Right cardiac atrium (tissue), 5 donors: ENCODE results near the gene LCE1C. TPM values are rescaled to one million over a fixed set of nuclear protein-coding genes. Genes with fewer than 3 reads are reported as not detected.

Experiments used
- ATAC-seq, 2 donors: fragments of 200-7000 bp; cut with Tn5 transposase; one replicate each; pipeline versions ENCODE4 v1.8.0 to v1.9.1; 2020; ENCODE audit warnings: moderate library complexity in 2 of 2, mild to moderate bottlenecking in 1 of 2
- DNase-seq, 3 donors: peaks; one replicate each; pipeline ENCODE4 v3.0.0-alpha.2; 2020
- H3K27ac ChIP-seq: one replicate; pipeline ENCODE4 v1.5.1; 2013; ENCODE audit warnings: mild to moderate bottlenecking, low read length, control low read depth, moderate library complexity
- H3K27me3 ChIP-seq: one replicate; pipeline ENCODE4 v1.6.1; 2013; ENCODE audit not compliant: control insufficient read depth, insufficient read depth
- H3K4me1 ChIP-seq: one replicate; pipeline ENCODE4 v1.6.1; 2013; ENCODE audit warnings: low read length; ENCODE audit not compliant: control insufficient read depth, insufficient read depth
- H3K4me3 ChIP-seq: one replicate; pipeline ENCODE4 v1.5.1; 2013; ENCODE audit warnings: low read length, control low read depth
- H3K9me3 ChIP-seq: one replicate; pipeline ENCODE4 v1.6.1; 2013; ENCODE audit warnings: low read length; ENCODE audit not compliant: control insufficient read depth
- WGBS: extraction: QIAGEN DNeasy Blood & Tissue Kit; methylation state at CpG from one replicate; pipeline ENCODE4 v1.1.7; 2013; 5-methylcytosine and 5-hydroxymethylcytosine counted together
- intact Hi-C, 4 donors: fragments of 100-400 bp; cut with DNase I; formaldehyde crosslinking; loops; one replicate each; pipeline versions ENCODE4 v1.11.0 to v1.14.0; 2022 to 2023
- long read RNA-seq, 4 donors: library from polyadenylated mRNA; unstranded; transcript quantifications; one replicate each; pipeline ENCODE4 v2.0.0, GENCODE V29; 2020 to 2021
- polyA plus RNA-seq: library from polyadenylated mRNA; stranded (reverse); fragments of 200-250 nt; gene quantifications from one replicate; pipeline ENCODE4 v1.2.3, GENCODE V29; 2013
- total RNA-seq, 4 donors: library from RNA; stranded (reverse); fragmentation: NEBNext Ultra II Directional; extraction: Animal tissue kit (Norgen Biotek cat#: 25700); gene quantifications; one replicate each; pipeline ENCODE4 v1.2.1, GENCODE V29; 2021
- donor health status: healthy with polysubstance abuse.
- donor health status: DM: no; HTN: yes; CAD: no.
- donor health status: DM: no; HTN: no; CAD: no.
- donor health status: DM: no; HTN: yes; CAD: no; lungs with severe emphysema.
- donor health status: DM: yes; HTN: yes; CAD: no.

The LCE1C gene
- total RNA-seq = not detected
- polyA plus RNA-seq = not detected
- long read RNA-seq, donor 1 = 0 reads
- long read RNA-seq, donor 2 = 0 reads
- long read RNA-seq, donor 3 = 0 reads
- long read RNA-seq, donor 4 = 0 reads

GRCh38 chr1:152806576-152806975 is at the start of gene LCE1C:
TSS of gene LCE1C (minus strand) at chr1:152806651. CDS start at chr1:152805478, 1,173 bp downstream.
- no peaks in the 10 kb centered on the region for H3K4me1 ChIP-seq
- ATAC-seq (no peak), DNase-seq (no peak)
- H3K27ac ChIP-seq = no peak within 1 kb of the TSS
- H3K27me3 ChIP-seq = no peaks in the 10 kb centered on the region
- 57% methylated on average over 3 of the region's 3 CpGs for WGBS
- H3K9me3 ChIP-seq = no peaks in the 10 kb centered on the region
- no peak within 1 kb of the TSS for H3K4me3 ChIP-seq
- intact Hi-C loops = no loop called here

DNA sequence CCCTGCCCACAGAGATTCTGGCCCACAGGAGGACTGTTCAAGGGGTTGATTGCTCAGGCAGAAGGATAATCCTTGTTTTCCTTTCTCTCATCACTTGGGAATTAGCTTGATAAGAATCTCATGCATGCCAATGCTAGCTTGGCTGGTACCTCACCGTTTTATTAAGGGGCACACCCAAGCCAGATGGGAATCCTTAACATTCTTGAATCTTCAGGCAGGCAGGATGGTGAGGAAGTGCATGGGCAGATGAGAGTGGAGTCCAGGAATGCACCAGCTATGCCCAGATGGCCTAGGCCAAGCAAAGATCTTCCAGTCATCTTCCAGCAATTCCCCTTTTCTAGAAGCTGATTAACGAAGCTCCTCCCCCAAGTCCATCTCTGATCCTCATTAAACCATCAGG is 49.2 kb upstream of the LCE1C start:
- no peaks in the 10 kb centered on the region for H3K4me1 ChIP-seq
- H3K27me3 ChIP-seq = no peaks in the 10 kb centered on the region
- no peak overlapping the region for H3K4me3 ChIP-seq
- no peak for DNase-seq
- H3K9me3 ChIP-seq = no peaks in the 10 kb centered on the region
- ATAC-seq = no peak
- intact Hi-C loops = no loop called here
- WGBS = 45% methylated on average over 2 of the region's 2 CpGs
- H3K27ac ChIP-seq = no peak overlapping the region

- no peaks in the 10 kb centered on the region for H3K4me1 ChIP-seq
- no peaks in the 10 kb centered on the region for H3K9me3 ChIP-seq
- DNase-seq (no peak), ATAC-seq (no peak)
- intact Hi-C loops = no loop called here
- H3K27me3 ChIP-seq = no peaks in the 10 kb centered on the region
- WGBS = 90% methylated on average over 3 of the region's 3 CpGs
- H3K4me3 ChIP-seq = no peak within 1 kb of the TSS
- no peak within 1 kb of the TSS for H3K27ac ChIP-seq
Observed at GRCh38 chr1:152842556-152842955, 36.1 kb upstream of the LCE1C start, which contains the start of gene LCE6A. TSS of gene LCE6A (plus strand) at chr1:152842856. CDS start at chr1:152843521, 665 bp downstream.

- H3K9me3 ChIP-seq = no peaks in the 10 kb centered on the region
- DNase-seq = no peak
- no peaks in the 10 kb centered on the region for H3K4me1 ChIP-seq
- H3K4me3 ChIP-seq = no peak overlapping the region
- H3K27me3 ChIP-seq = no peaks in the 10 kb centered on the region
- H3K27ac ChIP-seq = no peak overlapping the region
- intact Hi-C loops = no loop called here
- ATAC-seq = no peak
- WGBS = 43% methylated on average over 2 of the region's 2 CpGs
Observed at GRCh38 chr1:152836870-152837269, 30.4 kb upstream of the LCE1C start.

- intact Hi-C loops = no loop called here
- 70% methylated on average over 2 of the region's 2 CpGs for WGBS
- Histone ChIP-seq H3K27ac (no peak within 1 kb of the TSS), H3K27me3 (peaks cover 2% of the 10 kb centered on the region), H3K4me3 (no peak within 1 kb of the TSS), H3K9me3 (no peaks in the 10 kb centered on the region), H3K4me1 (no peaks in the 10 kb centered on the region)
- ATAC-seq (no peak), DNase-seq (no peak)
Observed at GRCh38 chr1:152827173-152827572, 20.7 kb upstream of the LCE1C start, which contains the start of gene LCE1A. TSS of gene LCE1A (plus strand) at chr1:152827473. CDS start at chr1:152827473, 0 bp downstream.

DNA sequence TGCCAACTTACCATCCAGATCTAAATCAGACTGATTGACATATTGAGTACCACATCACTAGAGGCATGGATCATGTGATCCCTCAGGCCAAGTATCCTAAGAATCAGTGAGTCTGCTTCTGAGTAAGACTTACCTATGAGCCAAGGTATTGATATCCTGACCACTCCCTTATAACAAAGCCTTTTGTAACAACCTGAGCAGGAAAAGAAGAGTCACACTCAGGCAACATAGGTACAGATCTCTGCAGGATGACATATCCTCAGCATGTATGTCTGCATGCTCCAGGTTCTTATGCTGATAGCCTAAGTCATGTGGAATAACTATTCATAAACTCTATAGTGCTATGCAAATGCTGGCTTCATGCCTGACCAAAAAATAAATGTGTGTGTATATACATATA is 18.5 kb upstream of the LCE1C start:
- no peaks in the 10 kb centered on the region for H3K9me3 ChIP-seq
- ATAC-seq = no peak
- no peak for DNase-seq
- intact Hi-C loops = no loop called here
- no peak overlapping the region for H3K27ac ChIP-seq
- peaks cover 2% of the 10 kb centered on the region for H3K27me3 ChIP-seq
- no peaks in the 10 kb centered on the region for H3K4me1 ChIP-seq
- H3K4me3 ChIP-seq = no peak overlapping the region

- Histone ChIP-seq H3K27me3 (peaks cover 2% of the 10 kb centered on the region), H3K4me3 (no peak overlapping the region), H3K4me1 (no peaks in the 10 kb centered on the region), H3K9me3 (no peaks in the 10 kb centered on the region), H3K27ac (no peak overlapping the region)
- DNase-seq = no peak
- intact Hi-C loops = no loop called here
- WGBS = 31% methylated on average over 5 of the region's 5 CpGs
- no peak for ATAC-seq
Observed at GRCh38 chr1:152823294-152823693, 16.8 kb upstream of the LCE1C start.

DNA sequence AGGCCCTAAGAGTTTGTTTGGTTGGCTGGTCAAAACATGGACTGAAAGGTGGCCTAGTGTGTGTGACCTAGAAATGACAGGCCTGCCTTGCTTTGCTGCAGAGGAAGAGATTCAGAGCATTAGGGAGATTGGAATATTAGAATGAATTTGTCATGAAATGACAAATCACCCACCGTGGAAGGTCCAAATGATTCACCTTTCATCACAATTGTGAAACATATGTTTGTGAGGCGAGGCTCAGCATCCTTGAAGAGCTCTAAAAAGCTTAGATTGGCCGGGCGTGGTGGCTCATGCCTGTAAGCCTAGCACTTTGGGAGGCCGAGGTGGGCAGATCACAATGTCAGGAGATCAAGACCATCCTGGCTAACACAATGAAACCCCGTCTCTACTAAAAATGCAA is 10.9 kb upstream of the LCE1C start:
- DNase-seq (no peak), ATAC-seq (no peak)
- no peaks in the 10 kb centered on the region for H3K9me3 ChIP-seq
- intact Hi-C loops = no loop called here
- H3K4me3 ChIP-seq = no peak overlapping the region
- 81% methylated on average over 6 of the region's 6 CpGs for WGBS
- no peak overlapping the region for H3K27ac ChIP-seq
- H3K27me3 ChIP-seq = no peaks in the 10 kb centered on the region
- H3K4me1 ChIP-seq = no peaks in the 10 kb centered on the region

GRCh38 chr1:152811671-152812070 is 5.2 kb upstream of the LCE1C start, which contains the start of gene LCE1B:
TSS of gene LCE1B (plus strand) at chr1:152811971. CDS start at chr1:152812447, 476 bp downstream.
- Histone ChIP-seq H3K27me3 (no peaks in the 10 kb centered on the region), H3K4me1 (no peaks in the 10 kb centered on the region), H3K9me3 (no peaks in the 10 kb centered on the region), H3K27ac (no peak within 1 kb of the TSS), H3K4me3 (no peak within 1 kb of the TSS)
- WGBS = 88% methylated on average over 2 of the region's 2 CpGs
- intact Hi-C loops = no loop called here
- DNase-seq = no peak
- ATAC-seq = no peak

DNA sequence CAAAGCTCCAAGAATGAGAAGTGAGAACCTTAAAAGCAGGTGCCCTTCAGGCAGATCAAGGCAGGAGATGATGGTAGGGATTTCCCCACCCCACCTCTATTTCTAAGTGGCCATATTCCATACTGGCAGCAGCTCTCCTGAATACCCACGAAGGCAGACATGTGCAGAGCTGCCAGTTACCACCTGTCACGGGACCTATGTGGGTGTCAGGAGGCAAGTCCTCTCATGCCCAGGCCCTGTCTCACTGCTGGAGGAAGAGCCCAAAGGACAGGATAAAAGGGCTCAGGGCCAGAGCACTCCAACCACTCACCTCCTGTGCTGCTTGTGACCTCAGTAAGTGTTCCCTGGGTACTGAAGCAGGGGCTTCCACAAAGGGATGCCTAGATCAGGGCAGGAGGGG is 4.6 kb upstream of the LCE1C start:
- H3K4me3 ChIP-seq = no peak overlapping the region
- whole genome bisulfite sequencing = 68% methylated on average over 2 of the region's 2 CpGs
- no peaks in the 10 kb centered on the region for H3K9me3 ChIP-seq
- intact Hi-C loops = no loop called here
- H3K4me1 ChIP-seq = no peaks in the 10 kb centered on the region
- H3K27ac ChIP-seq = no peak overlapping the region
- DNase-seq (no peak), ATAC-seq (no peak)
- no peaks in the 10 kb centered on the region for H3K27me3 ChIP-seq

- H3K4me1 ChIP-seq = no peaks in the 10 kb centered on the region
- no peaks in the 10 kb centered on the region for H3K27me3 ChIP-seq
- H3K27ac ChIP-seq = no peak overlapping the region
- no peak overlapping the region for H3K4me3 ChIP-seq
- intact Hi-C loops = no loop called here
- H3K9me3 ChIP-seq = no peaks in the 10 kb centered on the region
- 52% methylated on average over 1 of the region's 1 CpG for WGBS
- ATAC-seq (no peak), DNase-seq (no peak)
Observed at GRCh38 chr1:152801333-152801732, 5.1 kb downstream of the LCE1C start.

GRCh38 chr1:152796421-152796820 is 10.0 kb downstream of the LCE1C start, which contains the start of gene LCE1D:
TSS of gene LCE1D (plus strand) at chr1:152796721. CDS start at chr1:152797795, 1,074 bp downstream.
- H3K27me3 ChIP-seq = no peaks in the 10 kb centered on the region
- 46% methylated on average over 3 of the region's 3 CpGs for WGBS
- H3K4me3 ChIP-seq = no peak within 1 kb of the TSS
- no peak within 1 kb of the TSS for H3K27ac ChIP-seq
- DNase-seq (no peak), ATAC-seq (no peak)
- no peaks in the 10 kb centered on the region for H3K9me3 ChIP-seq
- intact Hi-C loops = no loop called here
- H3K4me1 ChIP-seq = no peaks in the 10 kb centered on the region
